IMR-90 (cell line): ENCODE data around the gene FCRLB.

Experiments used
- ELK1 ChIP-seq: fragments of 150-350 bp; IDR thresholded peaks from 2 replicates; pipeline ENCODE4 v1.6.1; 2016; ENCODE audit warnings: low read depth, mild to moderate bottlenecking, low read length, moderate library complexity, borderline replicate concordance
- NFE2L2 ChIP-seq: fragments of 150-350 bp; IDR thresholded peaks from 2 replicates; pipeline ENCODE4 v1.6.1; 2016; ENCODE audit warnings: low read depth, mild to moderate bottlenecking, low read length
- POLR2A ChIP-seq: IDR thresholded peaks from 2 replicates; pipeline ENCODE4 v1.6.1; 2012; ENCODE audit warnings: mild to moderate bottlenecking, low read depth, low read length
- RAD21 ChIP-seq: IDR thresholded peaks from 2 replicates; pipeline ENCODE4 v1.6.1; 2012; ENCODE audit warnings: low read length, improper control_type of control experiment
- USF2 ChIP-seq: fragments of 150-350 bp; IDR thresholded peaks from 2 replicates; pipeline ENCODE4 v1.6.1; 2017; ENCODE audit warnings: mild to moderate bottlenecking, antibody characterized with exemption, low read length, low read depth
- TF ChIP-seq, protein P1 (sequence below): conservative IDR thresholded peaks from 2 replicates; pipeline ENCODE4 v1.5.1; 2012; ENCODE audit warnings: mild to moderate bottlenecking, low read depth, low read length, improper control_type of control experiment

GRCh38 chr1:161777261-161777660 is 55.9 kb downstream of the FCRLB start:
- TF ChIP-seq, protein P1, sequence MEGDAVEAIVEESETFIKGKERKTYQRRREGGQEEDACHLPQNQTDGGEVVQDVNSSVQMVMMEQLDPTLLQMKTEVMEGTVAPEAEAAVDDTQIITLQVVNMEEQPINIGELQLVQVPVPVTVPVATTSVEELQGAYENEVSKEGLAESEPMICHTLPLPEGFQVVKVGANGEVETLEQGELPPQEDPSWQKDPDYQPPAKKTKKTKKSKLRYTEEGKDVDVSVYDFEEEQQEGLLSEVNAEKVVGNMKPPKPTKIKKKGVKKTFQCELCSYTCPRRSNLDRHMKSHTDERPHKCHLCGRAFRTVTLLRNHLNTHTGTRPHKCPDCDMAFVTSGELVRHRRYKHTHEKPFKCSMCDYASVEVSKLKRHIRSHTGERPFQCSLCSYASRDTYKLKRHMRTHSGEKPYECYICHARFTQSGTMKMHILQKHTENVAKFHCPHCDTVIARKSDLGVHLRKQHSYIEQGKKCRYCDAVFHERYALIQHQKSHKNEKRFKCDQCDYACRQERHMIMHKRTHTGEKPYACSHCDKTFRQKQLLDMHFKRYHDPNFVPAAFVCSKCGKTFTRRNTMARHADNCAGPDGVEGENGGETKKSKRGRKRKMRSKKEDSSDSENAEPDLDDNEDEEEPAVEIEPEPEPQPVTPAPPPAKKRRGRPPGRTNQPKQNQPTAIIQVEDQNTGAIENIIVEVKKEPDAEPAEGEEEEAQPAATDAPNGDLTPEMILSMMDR, result no peak
- TF ChIP-seq ELK1 (no peak), POLR2A (no peak), NFE2L2 (no peak), USF2 (no peak), RAD21 (no peak)
